K562 (cell line): Measurements from ENCODE around the gene SLC4A11. TPM values are rescaled to one million over a fixed set of nuclear protein-coding genes. Genes with fewer than 3 reads are reported as not detected.

Experiments
- ATAC-seq: fragments of 200-7000 bp; cut with Tn5 transposase; 3 replicates; pipeline ENCODE4 v1.9.1; 2020; ENCODE audit warnings: moderate library complexity
- BruUV-seq: library from RNA; stranded (reverse); fragments of 400-500 nt; replicated peaks from 2 replicates; lab custom pipeline; 2021; lab: Mats Ljungman, UMichigan
- CTCF ChIA-PET: fragments of 300-600 bp; formaldehyde crosslinking; extraction: SDS; loops from one replicate; lab custom pipeline; 2021; ENCODE audit warnings: low intra/inter-chr PET ratio; lab: Yijun Ruan, JAX
- POLR2A ChIA-PET: fragments of 300-600, 350-650 bp; sonication (Branson Sonifier 250); formaldehyde crosslinking; extraction: SDS; loops from one replicate; lab custom pipeline; 2021; ENCODE audit warnings: antibody characterized with exemption, inconsistent platforms; lab: Yijun Ruan, JAX
- DNase-seq, 4 experiments: peaks; one replicate each; pipeline versions ENCODE4 v3.0.0 to v3.0.0-alpha.2; 2011 to 2018; ENCODE audit warnings: low spot score in 3 of 4, mixed read lengths in 3 of 4; ENCODE audit errors: extremely low read depth in 1 of 4
- FAIRE-seq: peaks from 2 replicates; lab custom pipeline; 2011; peaks lifted over from hg19 to GRCh38; lab: Jason Lieb, UNC
- H2AFZ ChIP-seq: 2 replicates; pipeline ENCODE4 v1.6.0; 2011; ENCODE audit warnings: low read depth, low read length, control low read depth, inconsistent platforms
- H3K27ac ChIP-seq: fragments of 200-600 bp; 3 replicates; pipeline ENCODE4 v1.8.0; 2011; ENCODE audit warnings: low read depth, mild to moderate bottlenecking, control low read depth, inconsistent platforms, low read length, moderate library complexity, mixed read lengths; ENCODE audit errors: extremely low read depth
- H3K27me3 ChIP-seq, 2 experiments: fragments of 300-600 bp in 1 of 2; 2 replicates in 1 of 2; 3 replicates in 1 of 2; pipeline versions ENCODE4 v1.6.0 to v1.8.0; 2011; ENCODE audit warnings: inconsistent platforms in 2 of 2, low read length in 2 of 2, mild to moderate bottlenecking in 1 of 2, mixed read lengths in 1 of 2, moderate library complexity in 1 of 2; ENCODE audit not compliant: control insufficient read depth in 2 of 2, insufficient read depth in 2 of 2
- H3K36me3 ChIP-seq: fragments of 300-600 bp; 3 replicates; pipeline ENCODE4 v1.8.0; 2011; ENCODE audit warnings: mild to moderate bottlenecking, low read length, inconsistent platforms; ENCODE audit not compliant: control insufficient read depth, insufficient read depth
- H3K4me1 ChIP-seq, 2 experiments: fragments of 200-600 bp in 1 of 2; replicated peaks in 1 of 2; 2 replicates in 1 of 2; 3 replicates in 1 of 2; pipeline versions ENCODE4 v1.5.1 to v1.8.0; 2011; ENCODE audit warnings: inconsistent platforms in 2 of 2, low read length in 2 of 2, mild to moderate bottlenecking in 1 of 2, mixed read lengths in 1 of 2, moderate library complexity in 1 of 2; ENCODE audit not compliant: control insufficient read depth in 2 of 2, insufficient read depth in 2 of 2
- H3K4me2 ChIP-seq: 2 replicates; pipeline ENCODE4 v1.6.1; 2011; ENCODE audit warnings: low read length, control low read depth, inconsistent platforms, mixed read lengths; ENCODE audit not compliant: insufficient read depth
- H3K4me3 ChIP-seq: fragments of 200-600 bp; sonication (generic), shearing (Covaris generic); 2 replicates; pipeline ENCODE4 v1.5.1; 2016; ENCODE audit warnings: control low read depth, inconsistent platforms
- H3K79me2 ChIP-seq: fragments of 200-600 bp; 3 replicates; pipeline ENCODE4 v1.8.0; 2011; ENCODE audit warnings: low read length, inconsistent platforms; ENCODE audit not compliant: control insufficient read depth, insufficient read depth
- H3K9ac ChIP-seq, 2 experiments: 2 replicates each; pipeline versions ENCODE4 v1.6.0 to v1.6.1; 2011; ENCODE audit warnings: low read depth in 2 of 2, low read length in 2 of 2, control low read depth in 1 of 2, inconsistent platforms in 1 of 2, mild to moderate bottlenecking in 1 of 2, mixed read lengths in 1 of 2; ENCODE audit not compliant: insufficient read depth in 1 of 2
- H3K9me1 ChIP-seq: one replicate; pipeline ENCODE4 v1.6.0; 2011; ENCODE audit warnings: inconsistent platforms, mild to moderate bottlenecking, low read length, moderate library complexity; ENCODE audit not compliant: control insufficient read depth, insufficient read depth
- H3K9me3 ChIP-seq: replicated peaks from 2 replicates; pipeline ENCODE4 v1.5.1; 2011; ENCODE audit warnings: low read depth, low read length, inconsistent platforms; ENCODE audit not compliant: control insufficient read depth, insufficient read depth
- H4K20me1 ChIP-seq: replicated peaks from 2 replicates; pipeline ENCODE4 v1.6.1; 2011; ENCODE audit warnings: low read length, inconsistent platforms, mixed read lengths; ENCODE audit not compliant: control insufficient read depth, insufficient read depth
- BRCA1 ChIP-seq, 2 experiments: fragments of 450-650 bp in 1 of 2; sonication (generic) in 1 of 2; formaldehyde crosslinking in 1 of 2; IDR thresholded peaks; 2 replicates each; pipeline versions ENCODE4 v1.5.0 to v1.6.1; 2017 to 2020; ENCODE audit warnings: mild to moderate bottlenecking in 1 of 2, missing genetic modification reagents in 1 of 2
- CEBPB ChIP-seq: fragments of 450-650 bp; IDR thresholded peaks from 2 replicates; pipeline ENCODE4 v1.6.1; 2016; ENCODE audit warnings: missing genetic modification characterization, missing compliant biosample characterization
- CEBPG ChIP-seq, 3 experiments: fragments of 200-800 bp in 1 of 3; sonication (Bioruptor generic) in 1 of 3; sonication (generic) in 1 of 3; formaldehyde crosslinking in 1 of 3; IDR thresholded peaks in 2 of 3; conservative IDR thresholded peaks in 1 of 3; 2 replicates each; pipeline versions ENCODE4 v1.6.1 to v1.8.0; 2016 to 2022; ENCODE audit warnings: missing compliant biosample characterization in 2 of 3, missing genetic modification characterization in 2 of 3, mild to moderate bottlenecking in 1 of 3, missing genetic modification reagents in 1 of 3
- GATA2 ChIP-seq: sonication (generic); formaldehyde crosslinking; IDR thresholded peaks from 2 replicates; pipeline ENCODE4 v1.4.0; 2020; ENCODE audit warnings: mild to moderate bottlenecking, missing genetic modification reagents
- HMBOX1 ChIP-seq: sonication (generic); IDR thresholded peaks from 2 replicates; pipeline ENCODE4 v1.6.1; 2016
- POLR2A ChIP-seq: fragments of 450-650 bp; conservative IDR thresholded peaks from 2 replicates; pipeline ENCODE4 v1.6.1; 2016
- SMAD3 ChIP-seq: fragments of 450-650 bp; formaldehyde crosslinking; conservative IDR thresholded peaks from 2 replicates; pipeline ENCODE4 v1.4.0; 2020; ENCODE audit warnings: mild to moderate bottlenecking
- ZNF121 ChIP-seq: sonication (generic); formaldehyde crosslinking; conservative IDR thresholded peaks from 2 replicates; pipeline ENCODE4 v1.8.0; 2022; ENCODE audit warnings: missing genetic modification reagents
- ZNF232 ChIP-seq: sonication (generic); formaldehyde crosslinking; IDR thresholded peaks from 2 replicates; pipeline ENCODE4 v1.8.0; 2022; ENCODE audit warnings: mild to moderate bottlenecking, missing genetic modification reagents
- ZNF511 ChIP-seq: sonication (generic); formaldehyde crosslinking; IDR thresholded peaks from 2 replicates; pipeline ENCODE4 v1.8.0; 2022; ENCODE audit warnings: mild to moderate bottlenecking, missing genetic modification reagents
- ZNF76 ChIP-seq: fragments of 250-450 bp; sonication (Bioruptor Pico); IDR thresholded peaks from 2 replicates; pipeline ENCODE4 v1.4.0; 2020; ENCODE audit warnings: mild to moderate bottlenecking, moderate library complexity, borderline replicate concordance
- WGBS: fragments of 100-300 bp; shearing (Covaris generic); methylation state at CpG from one replicate; pipeline ENCODE4 v1.1.6; 2016; ENCODE audit warnings: low coverage, mixed read lengths; ENCODE audit not compliant: insufficient coverage; ENCODE audit errors: missing lambda C conversion rate; 5-methylcytosine and 5-hydroxymethylcytosine counted together
- in situ Hi-C: fragments of 300-500 bp; cut with MboI; formaldehyde crosslinking; loops from 4 replicates; pipeline ENCODE4 v1.15.0; 2018; ENCODE audit warnings: inconsistent platforms, mixed read lengths
- intact Hi-C: fragments of 100-400 bp; cut with micrococcal nuclease; formaldehyde crosslinking; loops from 2 replicates; pipeline ENCODE4 v1.14.2; 2022
- polyA plus RNA-seq, 8 experiments: library from polyadenylated mRNA; depleted of rRNA in 4 of 8; stranded (reverse) in 5 of 8; unstranded in 3 of 8; fragments of >200 nt; fragmentation: Nextera tagmentation in 2 of 8; fragmentation: Illumina TruSeq in 1 of 8; extraction: Ambion mirVana in 2 of 8; extraction: Trizol in 1 of 8; gene quantifications; 2 replicates each; pipeline versions ENCODE4 v1.2.1 to v1.2.3, GENCODE V29; 2011 to 2014; ENCODE audit warnings: inconsistent platforms in 1 of 8, missing spikeins in 1 of 8
- total RNA-seq, 7 experiments: library from RNA; depleted of rRNA in 6 of 7; stranded (reverse); fragments of >200 nt in 6 of 7; fragmentation: Illumina TruSeq in 2 of 7; extraction: Trizol in 2 of 7; gene quantifications; 2 replicates each; pipeline versions ENCODE4 v1.2.1 to v1.2.3, GENCODE V29; 2011 to 2021; ENCODE audit warnings: low replicate concordance in 1 of 7

Gene SLC4A11
- total and polyA plus RNA-seq, 9 of the 15 experiments (the other 6 are each of a cell fraction or from before 2014, with no cell fraction given), result 0.10 to 2.0 (median 0.20) TPM

GRCh38 chr20:3224681-3225421 is 14.1 kb downstream of the SLC4A11 start:
- FAIRE-seq (no peak), ATAC-seq (peak; percentile 67; the same call in 2 of the 3 replicates), DNase-seq (no peak)
- no peaks in the 10 kb centered on the region for H4K20me1 ChIP-seq
- H2AFZ ChIP-seq, result no peak overlapping the region
- ChIA-PET POLR2A (interaction anchor here (1.1 kb wide), 1 partner anchor 452 kb away, joined by 3 read pairs; no protein-coding TSS in a partner anchor), CTCF (no interaction called here)
- intact Hi-C loops (no loop called here), in situ Hi-C loops (no loop called here)
- no peaks in the 10 kb centered on the region for H3K27me3 ChIP-seq
- H3K4me2 ChIP-seq, result no peak overlapping the region
- no peaks in the 10 kb centered on the region for H3K9me3 ChIP-seq
- H3K9me1 ChIP-seq, result no peaks in the 10 kb centered on the region
- peaks cover 37% of the 10 kb centered on the region; the same call in 2 of the 3 replicates for H3K36me3 ChIP-seq
- H3K27ac ChIP-seq, result no peak overlapping the region
- no peak overlapping the region for H3K4me3 ChIP-seq
- H3K79me2 ChIP-seq, result no peaks in the 10 kb centered on the region
- TF ChIP-seq ZNF232, result no peak
- 0 out of 2 replicates have a peak, but pooled peaks have one; percentile 18 for TF ChIP-seq POLR2A
- TF ChIP-seq GATA2 (CRISPR knock-in tag), result no peak
- peak; percentile 47; the same call in 1 of the 2 replicates for TF ChIP-seq CEBPB (tag)
- 0 out of 2 replicates have a peak, but pooled peaks have one; percentile 14 for TF ChIP-seq CEBPG (CRISPR knock-in tag; IDR thresholded peaks at IDR 0.05)
- no peak for TF ChIP-seq CEBPG (tag; conservative IDR thresholded peaks at IDR 0.05 in 1 of 2, IDR thresholded peaks at IDR 0.05 in 1 of 2)
- no peak for TF ChIP-seq ZNF76 (CRISPR knock-in tag)
- 0 out of 2 replicates have a peak, but pooled peaks have one; percentile 24 for TF ChIP-seq HMBOX1
- TF ChIP-seq ZNF121, result peak; percentile 70
- no peak for TF ChIP-seq SMAD3 (CRISPR knock-in tag)
- no peak for TF ChIP-seq ZNF511 (CRISPR knock-in tag)
- no peak for TF ChIP-seq BRCA1 (IDR thresholded peaks at IDR 0.05)
- no peak for TF ChIP-seq BRCA1 (CRISPR knock-in tag; IDR thresholded peaks at IDR 0.05)
- H3K9ac ChIP-seq, result peak overlapping the region in 1 of 2 experiments; percentile 7; a peak in 1 of 4 replicates
- peaks cover 0 to 29% of the 10 kb centered on the region in 2 experiments; a peak in 2 of 5 replicates for H3K4me1 ChIP-seq
- BruUV-seq, result no TSS peak
- 72% methylated on average over 6 of the region's 8 CpGs for WGBS
